ENCODE data around the gene SASS6.

DNA sequence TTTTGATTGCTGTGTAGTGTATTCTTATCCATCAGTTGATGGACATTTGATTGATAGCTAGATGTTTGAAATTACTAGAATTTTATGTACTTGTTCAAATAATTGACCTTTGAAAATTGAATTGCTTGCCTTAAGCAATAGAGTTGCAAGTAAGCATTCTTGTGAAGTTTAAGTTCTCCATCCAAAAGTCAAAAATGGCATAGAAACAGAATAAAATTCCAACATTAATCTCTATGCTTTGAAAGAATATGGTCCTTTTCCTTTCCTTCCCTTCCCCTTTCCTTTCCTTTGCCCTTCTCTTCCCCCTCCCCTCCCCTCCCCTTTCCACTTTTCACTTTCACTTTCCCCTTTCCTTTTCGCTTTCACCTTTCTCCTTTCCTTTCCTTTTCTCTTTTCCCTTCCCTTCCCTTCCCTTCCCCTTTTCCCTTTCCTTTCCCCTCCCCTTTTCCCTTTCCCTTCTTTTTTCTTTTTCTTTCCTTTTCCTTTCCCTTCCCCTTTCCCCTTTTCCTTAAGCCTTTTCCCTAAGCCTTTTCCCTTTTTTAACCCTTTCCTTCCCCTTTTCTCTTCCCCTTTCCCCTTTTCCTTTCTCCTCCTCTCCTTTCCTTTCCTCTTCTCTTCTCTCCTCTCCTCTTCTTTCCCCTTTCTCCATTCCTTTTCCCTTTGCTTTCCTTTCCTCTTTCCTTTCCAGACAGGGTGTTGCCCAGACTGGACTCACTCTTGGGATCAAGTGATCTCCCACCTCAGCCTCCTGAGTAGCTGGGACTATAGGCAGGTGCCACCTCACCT, 67.4 kb downstream of the SASS6 start:
- TF ChIP-seq, protein P1, sequence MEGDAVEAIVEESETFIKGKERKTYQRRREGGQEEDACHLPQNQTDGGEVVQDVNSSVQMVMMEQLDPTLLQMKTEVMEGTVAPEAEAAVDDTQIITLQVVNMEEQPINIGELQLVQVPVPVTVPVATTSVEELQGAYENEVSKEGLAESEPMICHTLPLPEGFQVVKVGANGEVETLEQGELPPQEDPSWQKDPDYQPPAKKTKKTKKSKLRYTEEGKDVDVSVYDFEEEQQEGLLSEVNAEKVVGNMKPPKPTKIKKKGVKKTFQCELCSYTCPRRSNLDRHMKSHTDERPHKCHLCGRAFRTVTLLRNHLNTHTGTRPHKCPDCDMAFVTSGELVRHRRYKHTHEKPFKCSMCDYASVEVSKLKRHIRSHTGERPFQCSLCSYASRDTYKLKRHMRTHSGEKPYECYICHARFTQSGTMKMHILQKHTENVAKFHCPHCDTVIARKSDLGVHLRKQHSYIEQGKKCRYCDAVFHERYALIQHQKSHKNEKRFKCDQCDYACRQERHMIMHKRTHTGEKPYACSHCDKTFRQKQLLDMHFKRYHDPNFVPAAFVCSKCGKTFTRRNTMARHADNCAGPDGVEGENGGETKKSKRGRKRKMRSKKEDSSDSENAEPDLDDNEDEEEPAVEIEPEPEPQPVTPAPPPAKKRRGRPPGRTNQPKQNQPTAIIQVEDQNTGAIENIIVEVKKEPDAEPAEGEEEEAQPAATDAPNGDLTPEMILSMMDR (IDR thresholded peaks at IDR 0.05) = no peak
- no peak for TF ChIP-seq POLR2A (IDR thresholded peaks at IDR 0.05)
